Neural progenitor cell (in vitro differentiated cells): Measurements from ENCODE around the gene MYH10.

Experiments
- CTCF ChIP-seq: fragments of 200-600 bp; sonication (generic); IDR thresholded peaks from 2 replicates; pipeline ENCODE4 v1.5.1; 2017; ENCODE audit warnings: antibody characterized with exemption, mild to moderate bottlenecking
- EZH2 ChIP-seq: fragments of 200-600 bp; sonication (generic); IDR thresholded peaks from 2 replicates; pipeline ENCODE4 v1.6.1; 2017; ENCODE audit warnings: antibody characterized with exemption, mild to moderate bottlenecking, moderate library complexity
- EZH2phosphoT487 ChIP-seq: fragments of 200-600 bp; sonication (generic); IDR thresholded peaks from 2 replicates; pipeline ENCODE4 v1.6.1; 2017; ENCODE audit warnings: antibody characterized with exemption

GRCh38 chr17:8467527-8467926, 163.0 kb downstream of the MYH10 start:
- no peak for TF ChIP-seq CTCF
- no peak for TF ChIP-seq EZH2
- no peak for TF ChIP-seq EZH2phosphoT487
